ENCODE results near the gene RNF144B. TPM values are rescaled to one million over a fixed set of nuclear protein-coding genes. Genes with fewer than 3 reads are reported as not detected.

RNF144B gene
- total RNA-seq, 1 donor, result 0.54 TPM

GRCh38 chr6:18371010-18371409 lies 16.1 kb upstream of the RNF144B start:
- no peak for TF ChIP-seq CTCF (IDR thresholded peaks at IDR 0.05; ENCODE audit: insufficient read depth, low read length)
- H3K4me3 ChIP-seq (ENCODE audit: low read depth, low read length), result no peak overlapping the region
- DNase-seq (ENCODE audit: low read depth), result no peak

- no peak for TF ChIP-seq CTCF (IDR thresholded peaks at IDR 0.05; ENCODE audit: insufficient read depth, low read length)
- no peak overlapping the region for H3K4me3 ChIP-seq (ENCODE audit: low read depth, low read length)
- no peak for DNase-seq (ENCODE audit: low read depth)
Measured at GRCh38 chr6:18371656-18372055, 15.5 kb upstream of the RNF144B start.

- no peak for DNase-seq (ENCODE audit: low read depth)
- no peak overlapping the region for H3K4me3 ChIP-seq (ENCODE audit: low read depth, low read length)
- TF ChIP-seq CTCF (IDR thresholded peaks at IDR 0.05; ENCODE audit: insufficient read depth, low read length), result no peak
Measured at GRCh38 chr6:18380158-18380836, 6.9 kb upstream of the RNF144B start.

- DNase-seq (ENCODE audit: low read depth), result no peak
- H3K4me3 ChIP-seq (ENCODE audit: low read depth, low read length), result no peak overlapping the region
- TF ChIP-seq CTCF (IDR thresholded peaks at IDR 0.05; ENCODE audit: insufficient read depth, low read length), result no peak
Measured at GRCh38 chr6:18380851-18381250, 6.3 kb upstream of the RNF144B start.

GRCh38 chr6:18383441-18383840 lies 3.7 kb upstream of the RNF144B start:
- TF ChIP-seq CTCF (IDR thresholded peaks at IDR 0.05; ENCODE audit: insufficient read depth, low read length), result no peak

GRCh38 chr6:18384621-18385020 lies 2.5 kb upstream of the RNF144B start:
- H3K4me3 ChIP-seq (ENCODE audit: low read depth, low read length), result no peak overlapping the region
- DNase-seq (ENCODE audit: low read depth), result no peak
- no peak for TF ChIP-seq CTCF (IDR thresholded peaks at IDR 0.05; ENCODE audit: insufficient read depth, low read length)

More at GRCh38 chr6:18383441-18383840, 3.7 kb upstream of the RNF144B start:
- DNase-seq (ENCODE audit: low read depth), result no peak
- no peak overlapping the region for H3K4me3 ChIP-seq (ENCODE audit: low read depth, low read length)

Measured in fibroblast of the aortic adventitia (primary cell).